HL-60 (cell line): ENCODE results near the gene GPR62.

ENCODE experiments used
- DNase-seq, 2 experiments: peaks; one replicate each; pipeline ENCODE4 v3.0.0-alpha.2; 2010 to 2020; ENCODE audit warnings: low read depth in 1 of 2, low spot score in 1 of 2
- H3K27ac ChIP-seq: fragments of 250-450 bp; sonication (Bioruptor Pico); replicated peaks from 2 replicates; pipeline ENCODE4 v1.5.1; 2020; ENCODE audit warnings: mild to moderate bottlenecking, moderate library complexity
- H3K27me3 ChIP-seq: fragments of 250-450 bp; sonication (Bioruptor Pico); 2 replicates; pipeline ENCODE4 v1.5.1; 2021; ENCODE audit warnings: mild to moderate bottlenecking, moderate library complexity; ENCODE audit not compliant: insufficient read depth, poor library complexity, severe bottlenecking
- H3K4me3 ChIP-seq: replicated peaks from 2 replicates; pipeline ENCODE4 v1.5.1; 2011; ENCODE audit warnings: mild to moderate bottlenecking, control low read depth, low read length; ENCODE audit not compliant: insufficient read depth
- GABPA ChIP-seq: IDR thresholded peaks from 2 replicates; pipeline ENCODE4 v1.6.1; 2012; ENCODE audit warnings: low read depth
- POLR2AphosphoS5 ChIP-seq: IDR thresholded peaks from 2 replicates; pipeline ENCODE4 v1.6.1; 2012; ENCODE audit warnings: low read depth
- SPI1 ChIP-seq: IDR thresholded peaks from 2 replicates; pipeline ENCODE4 v1.6.1; 2012; ENCODE audit warnings: low read depth, mild to moderate bottlenecking, borderline replicate concordance
- TF ChIP-seq, protein P1 (sequence below): IDR thresholded peaks from one replicate; pipeline ENCODE4 v1.5.1; 2011; ENCODE audit warnings: low read length, control low read depth, inconsistent platforms; ENCODE audit not compliant: insufficient read depth
- TF ChIP-seq, protein P2 (sequence below): IDR thresholded peaks from 2 replicates; pipeline ENCODE4 v1.6.1; 2012; ENCODE audit warnings: low read depth; ENCODE audit not compliant: insufficient replicate concordance

Gene GPR62

DNA sequence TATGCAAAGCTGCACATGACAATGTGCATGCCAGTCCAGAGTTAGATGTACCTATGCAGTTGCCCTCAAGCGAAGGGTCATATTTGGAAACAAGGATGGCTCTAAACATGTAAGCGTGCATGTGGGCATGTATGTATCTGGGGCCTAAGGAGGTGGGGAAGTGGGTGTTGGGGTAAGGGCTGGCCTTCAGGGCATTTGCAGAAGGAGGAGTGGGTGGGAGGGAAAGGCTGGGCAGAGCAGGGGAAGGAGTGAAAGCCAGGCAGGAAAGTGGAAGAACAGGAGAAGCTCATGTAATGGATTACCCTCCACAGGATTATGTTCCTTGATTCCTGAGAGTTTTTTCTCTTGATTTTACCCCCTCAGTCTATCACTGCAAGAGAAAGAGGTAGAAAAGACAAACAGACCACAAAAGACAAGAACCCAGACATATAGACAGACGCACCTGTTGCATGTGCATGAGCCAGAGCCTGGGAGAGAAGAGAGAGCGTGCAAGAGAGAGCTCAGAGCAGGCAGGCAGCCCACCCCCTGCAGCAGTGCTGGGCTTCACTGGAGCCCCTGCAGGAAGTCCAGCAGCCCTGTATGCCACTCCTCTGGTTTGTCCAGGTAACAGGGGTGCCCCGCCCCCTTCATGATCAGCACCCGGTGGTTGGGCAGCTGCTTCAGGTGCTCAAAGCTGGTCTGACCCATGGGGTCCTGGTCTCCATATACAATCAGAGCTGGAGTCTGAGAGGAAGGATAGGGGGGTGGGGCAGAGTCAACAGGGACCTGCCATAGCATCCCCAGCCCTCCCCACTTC is 13.9 kb downstream of the GPR62 start:
- no peak for DNase-seq
- Histone ChIP-seq H3K27ac (no peak overlapping the region), H3K4me3 (no peak overlapping the region), H3K27me3 (peaks cover 16% of the 10 kb centered on the region)
- TF ChIP-seq, protein P1, sequence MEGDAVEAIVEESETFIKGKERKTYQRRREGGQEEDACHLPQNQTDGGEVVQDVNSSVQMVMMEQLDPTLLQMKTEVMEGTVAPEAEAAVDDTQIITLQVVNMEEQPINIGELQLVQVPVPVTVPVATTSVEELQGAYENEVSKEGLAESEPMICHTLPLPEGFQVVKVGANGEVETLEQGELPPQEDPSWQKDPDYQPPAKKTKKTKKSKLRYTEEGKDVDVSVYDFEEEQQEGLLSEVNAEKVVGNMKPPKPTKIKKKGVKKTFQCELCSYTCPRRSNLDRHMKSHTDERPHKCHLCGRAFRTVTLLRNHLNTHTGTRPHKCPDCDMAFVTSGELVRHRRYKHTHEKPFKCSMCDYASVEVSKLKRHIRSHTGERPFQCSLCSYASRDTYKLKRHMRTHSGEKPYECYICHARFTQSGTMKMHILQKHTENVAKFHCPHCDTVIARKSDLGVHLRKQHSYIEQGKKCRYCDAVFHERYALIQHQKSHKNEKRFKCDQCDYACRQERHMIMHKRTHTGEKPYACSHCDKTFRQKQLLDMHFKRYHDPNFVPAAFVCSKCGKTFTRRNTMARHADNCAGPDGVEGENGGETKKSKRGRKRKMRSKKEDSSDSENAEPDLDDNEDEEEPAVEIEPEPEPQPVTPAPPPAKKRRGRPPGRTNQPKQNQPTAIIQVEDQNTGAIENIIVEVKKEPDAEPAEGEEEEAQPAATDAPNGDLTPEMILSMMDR = no peak
- TF ChIP-seq, protein P2, sequence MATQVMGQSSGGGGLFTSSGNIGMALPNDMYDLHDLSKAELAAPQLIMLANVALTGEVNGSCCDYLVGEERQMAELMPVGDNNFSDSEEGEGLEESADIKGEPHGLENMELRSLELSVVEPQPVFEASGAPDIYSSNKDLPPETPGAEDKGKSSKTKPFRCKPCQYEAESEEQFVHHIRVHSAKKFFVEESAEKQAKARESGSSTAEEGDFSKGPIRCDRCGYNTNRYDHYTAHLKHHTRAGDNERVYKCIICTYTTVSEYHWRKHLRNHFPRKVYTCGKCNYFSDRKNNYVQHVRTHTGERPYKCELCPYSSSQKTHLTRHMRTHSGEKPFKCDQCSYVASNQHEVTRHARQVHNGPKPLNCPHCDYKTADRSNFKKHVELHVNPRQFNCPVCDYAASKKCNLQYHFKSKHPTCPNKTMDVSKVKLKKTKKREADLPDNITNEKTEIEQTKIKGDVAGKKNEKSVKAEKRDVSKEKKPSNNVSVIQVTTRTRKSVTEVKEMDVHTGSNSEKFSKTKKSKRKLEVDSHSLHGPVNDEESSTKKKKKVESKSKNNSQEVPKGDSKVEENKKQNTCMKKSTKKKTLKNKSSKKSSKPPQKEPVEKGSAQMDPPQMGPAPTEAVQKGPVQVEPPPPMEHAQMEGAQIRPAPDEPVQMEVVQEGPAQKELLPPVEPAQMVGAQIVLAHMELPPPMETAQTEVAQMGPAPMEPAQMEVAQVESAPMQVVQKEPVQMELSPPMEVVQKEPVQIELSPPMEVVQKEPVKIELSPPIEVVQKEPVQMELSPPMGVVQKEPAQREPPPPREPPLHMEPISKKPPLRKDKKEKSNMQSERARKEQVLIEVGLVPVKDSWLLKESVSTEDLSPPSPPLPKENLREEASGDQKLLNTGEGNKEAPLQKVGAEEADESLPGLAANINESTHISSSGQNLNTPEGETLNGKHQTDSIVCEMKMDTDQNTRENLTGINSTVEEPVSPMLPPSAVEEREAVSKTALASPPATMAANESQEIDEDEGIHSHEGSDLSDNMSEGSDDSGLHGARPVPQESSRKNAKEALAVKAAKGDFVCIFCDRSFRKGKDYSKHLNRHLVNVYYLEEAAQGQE = no peak
- TF ChIP-seq GABPA (no peak), SPI1 (no peak), POLR2AphosphoS5 (no peak)

DNA sequence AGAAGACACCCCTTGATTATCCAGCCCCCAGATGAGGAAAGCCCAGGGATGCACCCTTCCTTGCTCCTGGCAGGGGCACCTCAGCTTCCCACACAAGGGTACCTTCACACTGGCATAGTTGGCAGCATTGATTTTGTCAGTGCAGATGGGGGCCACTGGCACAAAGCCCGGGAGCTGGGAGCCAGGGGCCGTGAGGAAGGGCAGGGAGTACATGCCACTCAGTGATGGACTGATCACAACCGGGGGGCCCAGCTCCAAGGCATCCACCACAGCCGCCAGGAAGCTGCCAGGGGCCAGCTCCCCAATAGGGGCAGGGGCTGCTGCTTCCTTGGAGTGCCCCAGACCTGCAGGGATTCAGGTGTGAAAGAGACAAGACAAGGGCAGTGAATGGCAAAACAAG is 14.7 kb downstream of the GPR62 start:
- H3K27ac ChIP-seq = no peak overlapping the region
- no peak for DNase-seq
- H3K4me3 ChIP-seq = no peak overlapping the region
- TF ChIP-seq, protein P2 = no peak
- peaks cover 16% of the 10 kb centered on the region for H3K27me3 ChIP-seq

DNA sequence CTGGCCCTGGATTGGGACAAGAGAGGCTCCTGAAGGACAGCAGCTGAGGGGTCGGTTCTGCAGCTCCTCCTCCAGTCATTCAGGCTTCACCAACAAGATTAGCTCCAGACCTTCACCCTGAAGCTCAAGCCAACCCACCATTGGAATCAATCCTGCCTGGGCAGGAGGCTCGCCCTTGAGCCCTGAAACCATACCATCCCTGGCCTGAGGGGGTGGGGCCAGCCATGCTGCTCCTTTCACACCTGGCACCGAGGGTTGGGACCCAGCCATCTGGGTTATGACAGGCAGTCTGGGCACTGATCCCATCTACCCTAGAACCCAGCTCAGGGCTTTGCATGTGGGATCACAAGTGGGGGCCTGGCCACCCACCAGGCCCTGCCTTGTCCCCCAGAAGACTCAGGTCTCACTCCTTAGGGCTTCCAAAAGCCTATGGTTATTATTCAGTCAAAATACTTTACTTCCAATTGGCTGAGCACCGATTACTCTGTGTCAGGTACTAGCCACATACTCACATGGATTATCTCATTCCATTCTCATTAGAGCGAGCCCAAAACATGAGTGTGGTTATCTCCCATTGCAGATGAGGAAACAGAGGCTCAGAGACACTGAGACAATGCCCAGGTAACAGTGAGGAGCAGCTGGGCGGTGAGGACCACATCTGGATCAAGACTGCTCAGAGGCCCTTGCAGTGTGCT is 15.6 kb downstream of the GPR62 start:
- H3K4me3 ChIP-seq = no peak overlapping the region
- no peak overlapping the region for H3K27ac ChIP-seq
- H3K27me3 ChIP-seq = peaks cover 16% of the 10 kb centered on the region
- no peak for DNase-seq
- TF ChIP-seq, protein P2 = no peak
- TF ChIP-seq, protein P1 = no peak
- TF ChIP-seq GABPA (no peak), SPI1 (no peak), POLR2AphosphoS5 (no peak)
